Subcutaneous abdominal adipose tissue (tissue), 5 donors: Measurements from ENCODE around the gene SPZ1.
"Not testable (repeated sequence)": the region's sequence is repeated elsewhere in the genome, so short reads cannot be mapped to it uniquely, and the experiment has no call there.

ENCODE experiments used
- H3K27ac ChIP-seq: one replicate; pipeline ENCODE4 v1.7.0; 2013; ENCODE audit warnings: low read depth, mild to moderate bottlenecking, inconsistent platforms, low read length, moderate library complexity
- H3K27me3 ChIP-seq, 5 donors: one replicate each; pipeline ENCODE4 v1.7.0; 2013; ENCODE audit warnings: low read length in 5 of 5, inconsistent platforms in 1 of 5; ENCODE audit not compliant: control insufficient read depth in 5 of 5, insufficient read depth in 4 of 5
- H3K36me3 ChIP-seq, 5 donors: one replicate each; pipeline ENCODE4 v1.7.0; 2013; ENCODE audit warnings: low read length in 5 of 5; ENCODE audit not compliant: control insufficient read depth in 5 of 5, insufficient read depth in 5 of 5
- H3K4me1 ChIP-seq, 5 donors: one replicate each; pipeline ENCODE4 v1.7.0; 2013; ENCODE audit warnings: low read length in 5 of 5, mild to moderate bottlenecking in 3 of 5, moderate library complexity in 1 of 5; ENCODE audit not compliant: control insufficient read depth in 5 of 5, insufficient read depth in 5 of 5
- H3K4me3 ChIP-seq, 5 donors: one replicate each; pipeline ENCODE4 v1.7.0; 2013; ENCODE audit warnings: low read length in 5 of 5, low read depth in 1 of 5
- H3K9ac ChIP-seq, 5 donors: one replicate each; pipeline ENCODE4 v1.7.0; 2013; ENCODE audit warnings: low read length in 5 of 5, mild to moderate bottlenecking in 4 of 5, moderate library complexity in 3 of 5
- H3K9me3 ChIP-seq, 5 donors: one replicate each; pipeline ENCODE4 v1.7.0; 2013; ENCODE audit warnings: low read length in 5 of 5; ENCODE audit not compliant: control insufficient read depth in 5 of 5
- donor health status: healthy.
- donor health status: healthy.
- donor health status: healthy.
- donor health status: healthy.
- donor health status: healthy.

SPZ1 gene

DNA sequence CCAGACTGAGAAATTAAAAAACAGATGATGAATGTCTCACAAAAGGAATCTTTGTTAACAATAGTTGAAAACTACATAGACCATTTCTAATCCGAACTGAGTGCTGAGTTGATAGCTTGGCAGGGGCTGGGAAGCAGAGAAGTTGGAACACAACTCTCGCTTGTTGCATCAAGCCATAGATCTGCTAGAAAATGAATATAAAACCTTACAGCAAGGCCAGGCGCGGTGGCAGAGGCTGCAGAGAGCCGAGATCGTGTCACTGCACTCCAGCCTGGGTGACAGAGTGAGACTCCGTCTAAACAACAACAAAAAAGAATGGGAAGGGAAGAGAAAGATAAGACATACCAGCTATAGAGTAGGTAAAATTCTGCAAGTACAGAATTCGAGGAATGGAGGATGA is 28.0 kb upstream of the SPZ1 start:
- Histone ChIP-seq H3K9me3 (peaks cover 0 to 2% (median 0%) of the 10 kb centered on the region in 5 donors), H3K4me3 (no peak overlapping the region), H3K9ac (no peak overlapping the region), H3K4me1 (no peaks in the 10 kb centered on the region), H3K36me3 (no peaks in the 10 kb centered on the region), H3K27ac (no peak overlapping the region), H3K27me3 (peaks cover 0 to 3% (median 0%) of the 10 kb centered on the region in 5 donors)

DNA sequence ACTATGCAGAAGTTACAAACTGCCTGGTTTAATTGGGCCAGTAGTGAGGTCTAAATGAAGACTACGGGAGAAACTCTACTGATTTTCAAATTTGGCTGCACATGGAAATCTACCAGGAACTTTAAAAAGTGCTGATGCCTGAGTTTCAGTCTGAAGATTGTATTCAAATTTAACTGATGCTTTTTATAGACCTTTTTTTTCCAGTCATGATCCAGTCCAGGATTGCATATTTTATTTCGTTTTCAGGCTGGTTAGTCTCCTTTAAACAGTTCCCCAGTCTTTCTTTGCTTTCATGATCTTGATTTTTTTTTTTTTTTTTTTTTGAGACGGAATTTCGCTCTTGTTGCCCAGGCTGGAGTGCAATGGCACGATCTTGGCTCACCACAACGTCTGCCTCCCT is 23.7 kb upstream of the SPZ1 start:
- Histone ChIP-seq H3K4me3 (no peak overlapping the region), H3K9ac (no peak overlapping the region), H3K4me1 (no peaks in the 10 kb centered on the region), H3K9me3 (peaks cover 0 to 2% (median 0%) of the 10 kb centered on the region in 5 donors), H3K36me3 (no peaks in the 10 kb centered on the region), H3K27ac (no peak overlapping the region), H3K27me3 (no peaks in the 10 kb centered on the region)

DNA sequence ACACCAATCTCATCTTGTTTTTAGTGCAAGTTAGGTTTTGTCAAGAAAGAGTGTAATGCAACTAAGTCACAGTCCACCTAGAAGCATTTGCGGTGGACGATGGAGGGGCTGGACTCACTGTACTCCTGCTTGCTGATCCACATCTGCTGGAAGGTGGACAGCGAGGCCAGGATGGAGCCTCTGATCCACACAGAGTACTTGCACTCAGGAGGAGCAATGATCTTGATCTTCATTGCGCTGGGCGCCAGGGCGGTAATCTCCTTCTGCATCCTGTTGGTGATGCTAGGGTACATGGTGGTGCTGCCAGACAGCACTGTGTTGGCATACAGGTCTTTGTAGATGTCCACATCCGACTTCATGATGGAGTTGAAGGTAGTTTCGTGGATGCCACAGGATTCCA is 20.2 kb upstream of the SPZ1 start:
- no peaks in the 10 kb centered on the region for H3K36me3 ChIP-seq
- no peak overlapping the region for H3K27ac ChIP-seq
- H3K9me3 ChIP-seq: no peaks in the 10 kb centered on the region
- H3K9ac ChIP-seq: no peak overlapping the region
- H3K4me3 ChIP-seq: no peak overlapping the region
- H3K27me3 ChIP-seq: no peaks in the 10 kb centered on the region
- H3K4me1 ChIP-seq: no peaks in the 10 kb centered on the region

DNA sequence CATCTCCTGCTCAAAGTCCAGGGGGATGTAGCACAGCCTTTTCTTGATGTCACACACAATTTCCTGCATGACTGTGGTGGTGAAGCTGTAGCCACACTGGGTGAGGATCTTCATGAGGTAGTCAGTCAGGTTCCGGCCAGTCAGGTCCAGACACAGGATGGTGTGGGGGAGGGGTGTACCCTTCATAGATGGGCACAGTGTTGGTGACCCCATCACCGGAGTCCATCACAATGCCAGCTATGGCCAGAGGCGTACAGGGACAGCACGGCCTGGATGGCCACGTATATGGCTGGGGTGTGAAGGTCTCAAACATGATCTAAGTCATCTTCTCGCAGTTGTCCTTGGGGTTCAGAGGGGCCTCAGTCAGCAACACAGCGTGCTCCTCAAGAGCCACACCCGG is 19.7 kb upstream of the SPZ1 start:
- H3K36me3 ChIP-seq: no peaks in the 10 kb centered on the region
- no peaks in the 10 kb centered on the region for H3K4me1 ChIP-seq
- no peak overlapping the region for H3K9ac ChIP-seq
- H3K27me3 ChIP-seq: no peaks in the 10 kb centered on the region
- H3K9me3 ChIP-seq: no peaks in the 10 kb centered on the region
- no peak overlapping the region for H3K27ac ChIP-seq
- no peak overlapping the region for H3K4me3 ChIP-seq

DNA sequence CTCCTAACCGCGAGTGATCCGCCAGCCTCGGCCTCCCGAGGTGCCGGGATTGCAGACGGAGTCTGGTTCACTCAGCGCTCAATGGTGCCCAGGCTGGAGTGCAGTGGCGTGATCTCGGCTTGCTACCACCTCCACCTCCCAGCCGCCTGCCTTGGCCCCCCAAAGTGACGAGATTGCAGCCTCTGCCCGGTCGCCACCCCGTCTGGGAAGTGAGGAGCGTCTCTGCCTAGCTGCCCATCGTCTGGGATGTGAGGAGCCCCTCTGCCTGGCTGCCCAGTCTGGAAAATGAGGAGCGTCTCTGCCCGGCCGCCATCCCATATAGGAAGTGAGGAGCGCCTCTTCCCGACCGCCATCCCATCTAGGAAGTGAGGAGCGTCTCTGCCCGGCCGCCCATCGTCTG is 19.0 kb upstream of the SPZ1 start:
- H3K9ac ChIP-seq, H3K9me3 ChIP-seq, H3K4me3 ChIP-seq, H3K27me3 ChIP-seq, H3K4me1 ChIP-seq, H3K27ac ChIP-seq, H3K36me3 ChIP-seq: not testable (repeated sequence)

DNA sequence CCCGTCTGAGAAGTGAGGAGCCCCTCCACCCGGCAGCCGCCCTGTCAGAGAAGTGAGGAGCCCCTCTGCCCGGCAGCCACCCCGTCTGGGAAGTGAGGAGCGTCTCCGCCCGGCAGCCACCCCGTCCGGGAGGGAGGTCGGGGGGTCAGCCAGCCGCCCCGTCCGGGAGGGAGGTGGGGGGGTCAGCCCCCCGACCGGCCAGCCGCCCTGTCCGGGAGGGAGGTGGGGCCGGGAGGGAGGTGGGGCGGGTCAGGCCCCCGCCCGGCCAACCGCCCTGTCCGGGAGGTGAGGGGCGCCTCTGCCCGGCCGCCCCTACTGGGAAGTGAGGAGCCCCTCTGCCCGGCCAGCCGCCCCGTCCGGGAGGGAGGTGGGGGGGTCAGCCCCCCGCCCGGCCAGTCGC is 18.5 kb upstream of the SPZ1 start:
- not testable (repeated sequence) for H3K4me3 ChIP-seq, H3K36me3 ChIP-seq, H3K4me1 ChIP-seq, H3K9me3 ChIP-seq, H3K27ac ChIP-seq, H3K9ac ChIP-seq, H3K27me3 ChIP-seq

DNA sequence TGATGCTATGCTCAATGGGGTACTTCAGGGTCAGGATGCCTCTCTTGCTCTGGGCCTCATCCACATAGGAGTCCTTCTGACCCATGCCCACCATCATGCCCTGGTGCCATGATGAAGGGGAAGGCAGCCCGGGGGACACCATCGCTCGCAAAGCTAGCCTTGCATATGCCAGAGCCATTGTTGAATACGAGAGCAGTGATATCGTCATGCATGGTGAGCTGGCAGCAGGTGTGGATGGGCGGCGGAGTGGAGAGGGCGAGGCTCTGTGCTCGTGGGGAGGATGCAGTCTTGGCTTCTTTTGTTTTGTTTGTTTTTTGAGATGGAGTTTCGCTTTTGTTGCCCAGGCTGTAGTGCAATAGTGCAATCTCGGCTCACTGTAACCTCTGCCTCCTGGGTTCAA is 17.2 kb upstream of the SPZ1 start:
- Histone ChIP-seq H3K27me3 (no peaks in the 10 kb centered on the region), H3K27ac (no peak overlapping the region), H3K9me3 (no peaks in the 10 kb centered on the region), H3K9ac (no peak overlapping the region), H3K4me1 (no peaks in the 10 kb centered on the region), H3K4me3 (no peak overlapping the region), H3K36me3 (no peaks in the 10 kb centered on the region)

DNA sequence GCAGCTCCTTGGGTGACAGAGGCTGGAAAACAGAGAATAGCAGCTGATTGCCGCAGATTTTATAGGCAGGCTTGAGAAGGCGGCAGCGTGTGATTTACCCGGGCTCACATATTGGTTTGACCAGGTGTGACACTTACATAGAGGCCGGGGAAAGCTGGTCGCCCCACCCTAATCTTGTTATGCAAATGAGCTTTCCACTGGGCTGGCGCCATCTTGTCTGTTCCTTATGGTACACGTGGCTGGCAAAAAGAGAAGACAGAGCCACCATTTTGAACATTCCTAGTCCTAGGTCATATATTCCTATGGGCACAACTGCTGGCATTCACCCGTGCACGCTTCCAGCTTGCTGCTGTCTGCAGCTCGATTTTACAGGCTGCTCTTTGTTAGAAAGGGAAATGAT is 11.3 kb upstream of the SPZ1 start:
- Histone ChIP-seq H3K4me3 (no peak overlapping the region), H3K9me3 (peaks cover 0 to 5% (median 0%) of the 10 kb centered on the region in 5 donors), H3K9ac (no peak overlapping the region)

DNA sequence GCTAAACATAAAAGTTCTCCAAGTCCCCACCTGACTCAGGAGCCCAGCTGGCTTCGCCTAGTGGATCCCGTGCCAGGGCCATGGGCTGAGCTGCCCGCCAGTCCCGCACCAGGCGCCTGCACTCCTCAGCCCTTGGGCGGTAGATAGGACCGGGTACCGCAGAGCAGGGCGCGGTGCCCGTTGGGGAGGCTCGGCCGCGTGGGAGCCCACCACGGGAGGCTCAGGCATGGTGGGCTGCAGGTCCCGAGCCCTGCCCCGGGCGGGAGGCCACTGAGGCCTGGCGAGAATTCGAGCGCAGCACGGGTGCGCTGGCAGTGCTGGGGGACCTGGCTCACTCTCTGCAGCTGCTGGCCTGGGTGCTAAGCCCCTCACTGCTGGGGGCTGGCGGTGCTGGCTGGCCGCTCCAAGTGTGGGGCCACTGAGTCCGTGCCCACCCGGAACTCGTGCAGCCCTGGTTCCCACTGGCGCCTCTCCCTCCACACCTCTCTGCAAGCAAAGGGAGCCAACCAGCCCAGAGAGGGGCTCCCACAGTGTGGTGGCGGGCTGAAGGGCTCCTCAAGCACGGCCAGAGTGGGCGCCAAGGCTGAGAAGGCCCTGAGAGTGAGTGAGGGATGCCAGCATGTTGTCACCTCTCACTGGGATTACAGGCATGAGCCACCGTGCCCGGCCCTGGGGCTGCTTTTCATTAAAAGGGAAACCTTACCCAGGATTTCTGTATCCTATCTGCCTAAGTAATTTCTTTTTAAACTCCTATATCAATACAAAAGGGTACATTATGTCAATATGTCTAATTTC is 9.7 kb upstream of the SPZ1 start:
- Histone ChIP-seq H3K36me3 (no peaks in the 10 kb centered on the region), H3K4me3 (no peak overlapping the region), H3K27me3 (no peaks in the 10 kb centered on the region), H3K27ac (no peak overlapping the region), H3K9me3 (peaks cover 0 to 5% (median 0%) of the 10 kb centered on the region in 5 donors), H3K4me1 (no peaks in the 10 kb centered on the region), H3K9ac (no peak overlapping the region)

More for the DNA sequence above, 11.3 kb upstream of the SPZ1 start:
- H3K36me3 ChIP-seq: no peaks in the 10 kb centered on the region
- no peaks in the 10 kb centered on the region for H3K4me1 ChIP-seq
- no peak overlapping the region for H3K27ac ChIP-seq
- H3K27me3 ChIP-seq: no peaks in the 10 kb centered on the region

DNA sequence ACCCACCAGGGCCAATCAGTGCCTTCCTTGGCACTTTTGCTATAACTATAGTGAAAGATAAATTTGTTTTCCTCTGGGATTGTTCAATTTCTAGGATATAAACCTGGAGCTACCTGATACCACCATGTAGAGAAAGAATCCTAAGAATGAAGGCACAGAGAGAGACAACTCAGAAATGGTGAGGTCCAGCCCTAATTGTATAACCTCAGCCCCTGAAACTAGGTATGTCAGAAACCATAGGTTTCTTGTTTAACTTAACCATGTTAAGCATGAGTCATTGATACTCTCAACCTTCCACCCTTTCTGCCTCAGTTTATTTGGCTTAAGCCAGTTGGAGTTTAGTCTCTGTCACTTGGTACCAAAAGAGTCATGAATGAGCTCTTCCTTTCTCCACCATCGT is 4.6 kb upstream of the SPZ1 start:
- Histone ChIP-seq H3K9me3 (peaks cover 0 to 1% (median 0%) of the 10 kb centered on the region in 5 donors), H3K4me3 (no peak overlapping the region), H3K27me3 (no peaks in the 10 kb centered on the region), H3K27ac (no peak overlapping the region), H3K4me1 (peaks cover 0 to 8% (median 0%) of the 10 kb centered on the region in 5 donors), H3K36me3 (no peaks in the 10 kb centered on the region), H3K9ac (no peak overlapping the region)
